GM12865 (cell line): Measurements from ENCODE around the gene PRKAG3.

Experiments
- DNase-seq: peaks from one replicate; pipeline ENCODE4 v3.0.0; 2010; ENCODE audit warnings: low read depth
- H3K4me3 ChIP-seq: 2 replicates; pipeline ENCODE4 v1.5.1; 2011; ENCODE audit warnings: mild to moderate bottlenecking, low read depth, low read length, control low read depth
- TF ChIP-seq, protein P1 (sequence below): IDR thresholded peaks from 2 replicates; pipeline ENCODE4 v1.5.1; 2011; ENCODE audit warnings: low read length, control low read depth, low read depth, inconsistent platforms; ENCODE audit not compliant: insufficient read depth; ENCODE audit errors: missing control alignments

The PRKAG3 gene

GRCh38 chr2:218831378-218831990 is at the start of gene PRKAG3:
PRKAG3 (minus strand) TSS chr2:218831803.
- no peak within 1 kb of the TSS for H3K4me3 ChIP-seq
- TF ChIP-seq, protein P1, sequence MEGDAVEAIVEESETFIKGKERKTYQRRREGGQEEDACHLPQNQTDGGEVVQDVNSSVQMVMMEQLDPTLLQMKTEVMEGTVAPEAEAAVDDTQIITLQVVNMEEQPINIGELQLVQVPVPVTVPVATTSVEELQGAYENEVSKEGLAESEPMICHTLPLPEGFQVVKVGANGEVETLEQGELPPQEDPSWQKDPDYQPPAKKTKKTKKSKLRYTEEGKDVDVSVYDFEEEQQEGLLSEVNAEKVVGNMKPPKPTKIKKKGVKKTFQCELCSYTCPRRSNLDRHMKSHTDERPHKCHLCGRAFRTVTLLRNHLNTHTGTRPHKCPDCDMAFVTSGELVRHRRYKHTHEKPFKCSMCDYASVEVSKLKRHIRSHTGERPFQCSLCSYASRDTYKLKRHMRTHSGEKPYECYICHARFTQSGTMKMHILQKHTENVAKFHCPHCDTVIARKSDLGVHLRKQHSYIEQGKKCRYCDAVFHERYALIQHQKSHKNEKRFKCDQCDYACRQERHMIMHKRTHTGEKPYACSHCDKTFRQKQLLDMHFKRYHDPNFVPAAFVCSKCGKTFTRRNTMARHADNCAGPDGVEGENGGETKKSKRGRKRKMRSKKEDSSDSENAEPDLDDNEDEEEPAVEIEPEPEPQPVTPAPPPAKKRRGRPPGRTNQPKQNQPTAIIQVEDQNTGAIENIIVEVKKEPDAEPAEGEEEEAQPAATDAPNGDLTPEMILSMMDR, result no peak
- DNase-seq, result no peak

GRCh38 chr2:218880859-218881594 is 49.4 kb upstream of the PRKAG3 start:
- DNase-seq, result no peak
- H3K4me3 ChIP-seq, result peak overlapping the region; percentile 68
- TF ChIP-seq, protein P1, result no peak

DNA sequence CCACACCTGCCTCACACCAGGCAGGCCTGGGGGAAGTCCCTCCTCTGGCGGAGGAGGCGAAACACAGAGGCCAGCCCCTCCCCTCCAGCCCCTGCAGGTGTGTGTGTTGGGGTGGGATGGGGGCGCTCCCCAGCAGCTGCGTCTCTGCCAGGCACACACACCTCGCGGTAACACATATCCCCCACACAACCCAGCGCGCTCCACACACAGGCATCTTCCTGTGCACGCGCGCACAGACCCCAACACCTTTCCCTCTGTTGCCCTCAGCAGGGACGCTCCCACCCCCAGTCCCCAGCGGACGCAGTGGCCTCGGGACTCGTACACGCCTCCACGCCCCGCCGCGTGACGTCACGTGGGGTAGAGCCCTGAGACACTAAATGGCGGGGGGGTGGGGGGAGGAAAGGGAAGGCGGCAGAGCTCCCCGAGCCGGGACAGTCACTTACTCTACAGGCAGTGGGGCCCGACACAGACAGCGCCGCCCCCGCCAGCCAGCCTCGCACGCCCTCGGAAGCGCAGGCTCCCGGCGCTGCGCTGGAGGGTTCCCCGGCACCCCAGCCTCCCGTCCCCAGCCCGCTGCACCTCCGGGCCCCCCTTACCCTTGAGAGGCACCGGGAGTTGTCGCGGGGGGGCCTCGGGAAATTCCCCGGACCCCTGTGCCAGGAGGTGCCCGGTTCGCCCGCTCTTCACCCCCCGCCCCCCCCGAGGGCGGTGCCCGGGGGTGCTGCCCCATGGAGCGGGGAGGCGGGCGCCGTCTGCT is 48.7 kb upstream of the PRKAG3 start, which contains the start of gene WNT10A:
Gene WNT10A, plus strand, starts transcription at position 751 of the 757 bp plus-strand sequence. CDS start 144 bp downstream, outside the sequence.
- H3K4me3 ChIP-seq, result peak within 1 kb of the TSS; percentile 68
- TF ChIP-seq, protein P1, result no peak
- DNase-seq, result peak; percentile 79

- DNase-seq, result no peak
- H3K4me3 ChIP-seq, result peak overlapping the region; percentile 68
- TF ChIP-seq, protein P1, result no peak
Observed at GRCh38 chr2:218879776-218880101, 48.1 kb upstream of the PRKAG3 start.

DNA sequence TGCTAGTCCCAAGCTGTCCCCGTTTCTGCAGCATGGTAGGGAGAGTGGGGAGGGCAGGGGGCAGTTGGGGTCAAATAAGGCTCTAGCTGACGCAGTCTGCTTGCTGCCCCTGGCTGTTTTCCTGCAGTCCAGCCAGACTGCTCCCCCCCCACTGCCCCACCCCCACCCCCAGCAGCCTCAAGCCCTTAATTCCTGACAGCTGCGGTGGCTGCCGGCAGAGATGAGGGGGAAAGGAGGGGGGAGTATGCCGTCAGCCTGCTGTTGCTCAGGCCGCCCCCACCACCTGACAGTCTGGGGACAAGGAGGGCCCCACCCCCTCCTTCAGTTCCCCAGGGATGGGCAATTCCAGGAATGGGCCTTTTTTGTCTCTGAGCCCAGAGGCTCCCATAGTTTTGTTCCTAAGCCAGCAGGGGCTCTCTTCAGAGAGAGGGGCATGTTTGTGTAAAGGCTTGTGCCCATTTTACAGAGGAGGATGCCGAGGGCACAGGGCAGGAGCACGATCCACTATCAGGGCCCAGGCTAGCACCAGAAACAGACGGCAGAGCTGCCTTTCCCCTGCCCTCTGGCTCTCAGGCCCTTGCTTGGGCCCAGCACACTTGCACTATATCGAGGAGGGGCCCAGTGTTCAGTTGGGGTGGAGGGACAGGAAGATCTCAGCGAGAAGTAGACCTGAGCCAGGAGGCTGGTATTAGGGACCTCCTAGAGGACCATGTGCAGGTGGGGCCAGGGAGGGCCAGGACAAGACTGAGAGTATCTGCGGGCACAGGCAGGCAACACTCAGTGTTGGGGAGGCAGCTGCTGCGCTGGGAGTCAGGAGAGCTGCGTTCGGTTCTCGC is 47.5 kb upstream of the PRKAG3 start:
- DNase-seq, result no peak
- H3K4me3 ChIP-seq, result peak overlapping the region; percentile 68

DNA sequence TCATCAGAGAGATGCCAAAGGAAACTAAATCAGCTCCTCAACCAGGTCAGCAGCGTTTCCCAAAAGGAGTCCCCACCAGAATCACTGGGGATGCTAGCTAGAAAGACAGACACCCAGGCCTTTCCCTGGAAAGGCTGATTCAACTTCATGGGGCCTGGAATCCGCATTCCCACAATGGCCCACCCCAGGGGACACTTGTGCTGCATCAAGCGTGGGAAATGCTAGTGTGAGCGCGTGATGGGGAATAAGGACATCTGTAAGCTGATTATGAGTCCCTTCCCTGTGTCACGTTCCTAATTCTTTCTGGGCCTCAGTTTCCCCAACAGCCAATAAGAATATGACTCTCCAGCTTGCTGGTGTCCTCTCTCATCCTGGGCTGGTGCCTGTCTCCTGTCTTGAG is 46.9 kb upstream of the PRKAG3 start:
- no peak overlapping the region for H3K4me3 ChIP-seq
- no peak for DNase-seq
- TF ChIP-seq, protein P1, result no peak

More for the DNA sequence above, 47.5 kb upstream of the PRKAG3 start:
- TF ChIP-seq, protein P1, result no peak
